Measurements from ENCODE around the gene ADRA2B.

GRCh38 chr2:96154506-96155380 lies 38.4 kb upstream of the ADRA2B start:
- TF ChIP-seq POLR2A (IDR thresholded peaks at IDR 0.05; ENCODE audit: borderline replicate concordance, extremely low read depth, insufficient read depth, insufficient read length) = no peak
- no peak for TF ChIP-seq TCF7L2 (IDR thresholded peaks at IDR 0.05; ENCODE audit: borderline replicate concordance, extremely low read depth, insufficient read depth, insufficient read length)
- TF ChIP-seq CTCF (IDR thresholded peaks at IDR 0.05 in 2 of 3, conservative IDR thresholded peaks at IDR 0.05 in 1 of 3; ENCODE audit: borderline replicate concordance in 1 of 3, insufficient read depth in 1 of 3, low read depth in 2 of 3, low read length in 2 of 3) = no peak
- no peak for TF ChIP-seq ZBTB33 (IDR thresholded peaks at IDR 0.05; ENCODE audit: extremely low read depth, insufficient replicate concordance, low read length)
- no peak for TF ChIP-seq EZH2 (IDR thresholded peaks at IDR 0.05)
- TF ChIP-seq POLR2AphosphoS5 (IDR thresholded peaks at IDR 0.05; ENCODE audit: low read depth, low read length) = no peak
- no peak for TF ChIP-seq SP1 (IDR thresholded peaks at IDR 0.05; ENCODE audit: low read depth)
- TF ChIP-seq SRF (IDR thresholded peaks at IDR 0.05; ENCODE audit: low read depth) = no peak

All from HCT116 (cell line).